D721Med (cell line): Measurements from ENCODE around the gene ANXA6.

Experiments
- DNase-seq: peaks from one replicate; pipeline ENCODE4 v3.0.0; 2011; ENCODE audit warnings: low spot score; ENCODE audit not compliant: insufficient read length
- FAIRE-seq: peaks from 2 replicates; lab custom pipeline; 2011; peaks lifted over from hg19 to GRCh38; lab: Jason Lieb, UNC
- TF ChIP-seq, protein P1 (sequence below): IDR thresholded peaks from 2 replicates; pipeline ENCODE4 v1.5.1; 2012; ENCODE audit warnings: mild to moderate bottlenecking, control low read depth; ENCODE audit not compliant: insufficient read depth; ENCODE audit errors: missing control alignments

Gene ANXA6

DNA sequence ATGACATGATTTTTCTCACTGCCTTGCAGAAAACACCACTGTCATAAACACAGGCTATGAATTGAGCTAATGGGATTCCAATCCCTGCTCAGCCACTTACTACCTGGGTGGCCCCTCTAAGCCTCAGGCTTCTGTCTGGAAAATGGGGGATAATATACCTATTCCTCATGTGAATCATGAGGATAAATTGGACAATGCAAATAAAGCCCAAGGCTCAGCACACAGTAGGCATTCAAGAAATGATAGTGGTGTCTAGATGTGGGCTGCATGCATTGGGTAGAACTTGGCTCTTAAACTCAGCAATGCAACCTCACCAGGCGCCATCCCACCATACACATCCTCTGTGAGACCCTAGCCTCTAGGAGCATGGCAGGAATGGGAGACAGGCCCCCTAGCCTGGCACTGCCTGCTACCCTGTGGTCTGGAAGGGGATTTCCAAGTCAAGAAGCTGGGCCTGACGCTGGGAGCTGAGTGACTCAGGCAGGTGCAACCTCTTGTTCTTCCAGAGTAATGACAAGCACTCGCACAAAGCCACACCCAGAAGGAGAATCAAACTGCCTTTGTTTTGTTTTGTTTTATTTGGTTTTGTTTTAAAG lies 74.4 kb downstream of the ANXA6 start:
- DNase-seq: no peak
- no peak for FAIRE-seq
- TF ChIP-seq, protein P1, sequence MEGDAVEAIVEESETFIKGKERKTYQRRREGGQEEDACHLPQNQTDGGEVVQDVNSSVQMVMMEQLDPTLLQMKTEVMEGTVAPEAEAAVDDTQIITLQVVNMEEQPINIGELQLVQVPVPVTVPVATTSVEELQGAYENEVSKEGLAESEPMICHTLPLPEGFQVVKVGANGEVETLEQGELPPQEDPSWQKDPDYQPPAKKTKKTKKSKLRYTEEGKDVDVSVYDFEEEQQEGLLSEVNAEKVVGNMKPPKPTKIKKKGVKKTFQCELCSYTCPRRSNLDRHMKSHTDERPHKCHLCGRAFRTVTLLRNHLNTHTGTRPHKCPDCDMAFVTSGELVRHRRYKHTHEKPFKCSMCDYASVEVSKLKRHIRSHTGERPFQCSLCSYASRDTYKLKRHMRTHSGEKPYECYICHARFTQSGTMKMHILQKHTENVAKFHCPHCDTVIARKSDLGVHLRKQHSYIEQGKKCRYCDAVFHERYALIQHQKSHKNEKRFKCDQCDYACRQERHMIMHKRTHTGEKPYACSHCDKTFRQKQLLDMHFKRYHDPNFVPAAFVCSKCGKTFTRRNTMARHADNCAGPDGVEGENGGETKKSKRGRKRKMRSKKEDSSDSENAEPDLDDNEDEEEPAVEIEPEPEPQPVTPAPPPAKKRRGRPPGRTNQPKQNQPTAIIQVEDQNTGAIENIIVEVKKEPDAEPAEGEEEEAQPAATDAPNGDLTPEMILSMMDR: no peak

DNA sequence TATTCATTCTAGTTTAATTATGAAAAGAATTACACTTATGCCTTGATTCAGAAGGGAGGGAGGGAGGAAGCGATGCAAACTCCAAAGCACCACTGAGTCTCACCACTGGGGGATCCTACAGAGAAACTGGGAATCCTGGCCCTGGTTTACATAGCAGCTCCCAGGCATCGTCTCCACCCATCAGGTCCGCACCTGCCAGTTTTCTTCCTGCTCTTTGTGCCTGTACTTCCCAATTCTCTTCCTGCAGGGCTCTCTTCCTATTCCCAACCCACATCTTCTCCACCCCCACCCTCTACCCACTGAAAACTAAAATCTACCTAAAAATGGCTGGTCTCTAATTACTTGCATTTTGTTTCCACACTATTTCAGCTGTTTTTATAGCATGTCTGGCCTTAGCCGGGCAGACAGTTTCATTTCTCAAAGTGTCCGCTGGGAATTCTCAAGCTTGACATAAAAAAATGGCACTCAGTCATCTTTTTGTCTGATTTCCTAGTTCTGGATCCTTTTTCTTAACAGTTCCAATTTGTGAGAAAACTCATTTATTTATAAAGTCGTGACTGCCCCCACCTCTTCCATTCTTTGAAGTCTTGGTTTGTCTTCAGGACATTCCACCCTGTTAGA lies 75.2 kb downstream of the ANXA6 start:
- DNase-seq (no peak), FAIRE-seq (no peak)
- TF ChIP-seq, protein P1: no peak

DNA sequence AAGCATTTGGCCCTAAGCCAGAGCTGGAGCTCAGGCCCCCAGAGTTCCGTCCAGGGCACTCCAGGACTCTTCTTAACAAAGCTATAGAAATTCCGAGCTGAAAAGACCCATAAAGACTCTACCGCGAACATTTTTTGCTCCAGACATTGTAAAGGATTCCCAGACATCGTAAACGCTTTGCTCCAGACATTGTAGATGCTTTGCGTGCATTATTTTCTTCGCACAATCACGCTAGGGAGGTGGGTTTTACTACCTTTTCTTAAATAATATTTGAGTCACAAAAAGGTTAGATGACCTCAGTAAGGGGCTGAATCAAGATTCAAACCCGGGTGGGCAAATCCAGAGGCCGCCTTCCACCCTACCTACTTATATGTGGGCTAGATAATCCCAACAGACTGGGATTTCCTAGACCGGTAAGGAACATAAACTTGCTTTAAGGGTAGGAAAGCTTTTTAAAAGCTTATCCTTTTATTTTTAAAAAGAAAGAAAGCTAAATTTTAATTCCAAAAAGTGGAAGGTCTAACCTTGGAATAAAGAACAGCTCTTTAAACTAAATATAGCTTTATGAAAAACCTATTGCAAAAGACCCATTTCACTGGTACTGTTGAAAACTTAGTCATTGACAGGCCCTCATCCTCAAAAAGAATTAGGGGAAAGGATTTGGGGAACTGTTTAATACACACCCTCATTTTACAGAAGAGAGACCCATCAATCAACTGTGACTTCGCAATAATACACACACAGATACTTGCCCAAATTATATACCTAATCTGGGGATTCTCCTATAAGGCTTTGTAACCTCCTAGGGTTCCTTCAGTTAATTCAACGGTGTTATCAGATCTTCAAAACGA lies 75.9 kb downstream of the ANXA6 start:
- TF ChIP-seq, protein P1: no peak
- DNase-seq (no peak), FAIRE-seq (no peak)

DNA sequence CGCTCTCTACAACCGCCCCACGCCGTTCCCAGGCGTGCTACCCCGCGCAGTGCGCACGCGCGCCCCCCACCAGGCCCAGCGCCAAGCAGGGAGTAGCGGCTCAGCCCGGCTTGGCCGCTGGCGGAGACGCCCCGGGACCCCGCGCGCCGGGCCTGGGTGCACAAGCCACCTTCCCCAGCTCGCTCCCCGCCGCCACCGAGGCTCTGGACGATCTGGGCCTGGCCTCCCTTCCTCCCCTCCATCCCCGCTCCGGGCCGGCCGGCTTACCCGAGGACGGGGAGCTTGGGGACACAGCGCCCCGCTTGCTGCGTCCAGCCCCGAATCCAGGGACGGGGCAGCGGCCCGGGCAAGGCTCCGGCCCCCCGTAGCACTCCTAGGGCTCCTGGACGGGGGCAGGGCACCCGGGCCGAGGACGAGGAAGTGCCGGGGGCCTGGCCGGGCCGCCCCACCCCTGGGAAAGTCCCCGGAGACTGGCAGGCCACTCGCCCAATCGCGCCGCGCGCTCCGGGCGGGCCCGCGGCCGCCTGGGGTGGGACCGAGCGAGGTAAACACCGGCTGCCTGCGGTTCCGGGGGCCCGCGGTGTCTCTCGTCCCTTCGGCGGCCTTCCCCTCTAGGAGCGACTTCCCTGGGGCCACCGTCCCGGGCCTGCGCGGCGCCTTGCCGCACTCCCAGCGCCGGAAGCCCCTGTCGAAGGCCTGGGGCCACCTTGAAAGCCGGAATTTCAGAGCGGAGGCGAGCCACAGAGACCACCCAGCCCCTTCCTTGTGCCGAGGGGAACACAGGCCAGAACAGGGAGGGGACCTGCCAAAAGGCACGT lies 76.8 kb downstream of the ANXA6 start, which contains the start of gene TNIP1:
Gene TNIP1, minus strand, starts transcription at position 422 of the 818 bp plus-strand sequence. CDS start 15,939 bp downstream, outside the sequence.
- TF ChIP-seq, protein P1: no peak
- peak; percentile 88 for DNase-seq
- FAIRE-seq: no peak

DNA sequence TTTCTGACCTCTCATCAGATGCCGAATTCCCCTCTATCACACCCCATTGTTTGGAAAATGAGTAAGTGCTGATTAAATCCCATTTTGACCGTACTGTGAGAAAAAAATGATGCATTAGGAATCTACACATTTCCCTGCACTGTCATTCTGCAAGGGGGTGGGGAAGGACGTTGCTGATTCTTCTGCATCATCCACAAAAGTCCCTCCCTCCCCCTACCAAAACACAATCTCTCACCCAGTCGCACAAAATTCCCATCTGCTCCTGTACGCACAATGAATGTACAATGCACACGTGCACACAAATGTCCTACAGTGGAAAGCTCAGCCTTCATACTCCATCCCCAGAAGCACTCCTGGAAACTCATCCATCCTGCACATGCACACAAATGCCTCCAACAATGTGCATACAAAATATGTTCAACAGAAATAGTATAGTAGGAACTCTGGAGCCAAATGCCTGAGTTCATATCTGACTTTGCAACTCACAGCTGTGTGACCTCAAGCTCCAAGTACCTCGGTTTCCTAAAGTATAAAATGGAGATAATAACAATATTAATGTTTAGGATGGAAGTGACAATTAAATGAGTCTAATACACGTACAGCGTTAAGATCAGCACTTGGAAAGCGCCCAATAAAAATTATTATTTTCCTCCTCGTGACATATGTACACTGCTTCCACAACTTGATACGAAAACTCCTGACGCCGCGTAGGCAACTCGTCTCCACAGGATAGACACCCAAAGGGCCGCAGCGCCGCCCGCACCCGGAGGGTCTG lies 77.6 kb downstream of the ANXA6 start:
- FAIRE-seq (no peak), DNase-seq (no peak)
- TF ChIP-seq, protein P1: no peak

DNA sequence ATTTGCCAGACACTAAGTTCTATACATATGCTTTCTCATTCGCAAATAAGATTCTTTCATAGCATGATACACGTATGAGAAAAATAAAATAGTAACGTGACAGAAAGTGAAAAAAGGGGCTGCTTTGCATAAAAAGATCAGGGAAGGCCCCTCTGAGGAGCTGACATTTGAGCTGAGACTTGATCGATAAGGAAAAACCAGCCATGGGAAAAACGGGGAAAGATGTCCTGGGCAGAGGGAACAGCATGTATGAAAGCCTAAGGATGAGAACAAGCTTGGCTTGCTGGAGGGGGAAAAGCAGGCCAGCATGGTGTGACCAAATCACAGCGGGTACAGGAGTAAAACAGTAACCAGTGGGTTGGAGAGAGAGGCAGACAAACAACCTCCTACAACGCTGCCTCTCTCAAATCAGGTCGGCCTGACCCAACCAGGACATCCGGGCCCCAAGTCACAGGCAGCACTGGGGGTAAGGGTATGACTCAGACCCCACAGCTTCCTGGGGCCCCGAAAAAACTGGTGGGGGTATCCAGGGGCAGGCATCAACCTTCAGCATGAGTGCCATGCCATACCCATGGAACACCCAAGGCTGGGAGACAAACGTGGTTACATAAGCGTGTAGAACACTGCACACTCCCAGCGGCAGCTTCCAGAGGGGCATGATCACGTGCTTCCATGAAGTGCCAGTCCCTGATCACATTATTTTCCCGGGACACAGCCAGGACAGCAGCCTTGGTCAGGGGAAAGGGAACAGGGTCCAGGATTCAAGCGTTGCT lies 78.9 kb downstream of the ANXA6 start:
- DNase-seq: no peak
- FAIRE-seq: no peak
- TF ChIP-seq, protein P1: no peak
